Activated CD8-positive, alpha-beta T cell treated with anti-CD3 and anti-CD28 coated beads for 36 hours (primary cell): ENCODE results near the gene PDE6C. TPM values are rescaled to one million over a fixed set of nuclear protein-coding genes. Genes with fewer than 3 reads are reported as not detected.

Source experiments
- ATAC-seq: fragments of 200-7000 bp; cut with Tn5 transposase; one replicate; pipeline ENCODE4 v1.10.0; 2021; ENCODE audit warnings: mild to moderate bottlenecking, moderate library complexity
- CTCF ChIA-PET: fragments of 350-600 bp; sonication (Branson Sonifier 250); formaldehyde crosslinking; loops from one replicate; lab custom pipeline; 2021; ENCODE audit warnings: antibody characterized with exemption; lab: Charles Lee
- POLR2A ChIA-PET: fragments of 350-600 bp; sonication (Branson Sonifier 250); formaldehyde crosslinking; loops from one replicate; lab custom pipeline; 2021; ENCODE audit warnings: antibody characterized with exemption; lab: Charles Lee
- DNase-seq: peaks from one replicate; pipeline ENCODE4 v3.0.0-alpha.2; 2020
- H3K27ac Mint-ChIP-seq: one replicate; pipeline ENCODE4 v1.8.0; 2021; ENCODE audit warnings: mild to moderate bottlenecking, mixed read lengths
- H3K27me3 Mint-ChIP-seq: one replicate; pipeline ENCODE4 v1.8.0; 2021; ENCODE audit warnings: mixed read lengths
- H3K36me3 Mint-ChIP-seq: one replicate; pipeline ENCODE4 v1.8.0; 2021; ENCODE audit warnings: low read depth, mixed read lengths
- H3K4me1 Mint-ChIP-seq: one replicate; pipeline ENCODE4 v1.8.0; 2021; ENCODE audit warnings: low read depth, mixed read lengths
- H3K4me3 Mint-ChIP-seq: one replicate; pipeline ENCODE4 v1.8.0; 2021; ENCODE audit warnings: mild to moderate bottlenecking, moderate library complexity, mixed read lengths
- H3K9me3 Mint-ChIP-seq: one replicate; pipeline ENCODE4 v1.8.0; 2021; ENCODE audit warnings: mixed read lengths
- CTCF ChIP-seq: fragments of 200-600 bp; IDR thresholded peaks from one replicate; pipeline ENCODE4 v1.8.0; 2022; ENCODE audit warnings: antibody characterized with exemption, mild to moderate bottlenecking
- intact Hi-C: fragments of 100-400 bp; cut with micrococcal nuclease; formaldehyde crosslinking; loops from one replicate; pipeline ENCODE4 v1.10.0; 2022
- total RNA-seq, 2 experiments: library from RNA; stranded (reverse); gene quantifications; one replicate each; pipeline ENCODE4 v1.2.3, GENCODE V29; 2021

Gene PDE6C
- total RNA-seq, 2 experiments from 2014 or later: not detected

DNA sequence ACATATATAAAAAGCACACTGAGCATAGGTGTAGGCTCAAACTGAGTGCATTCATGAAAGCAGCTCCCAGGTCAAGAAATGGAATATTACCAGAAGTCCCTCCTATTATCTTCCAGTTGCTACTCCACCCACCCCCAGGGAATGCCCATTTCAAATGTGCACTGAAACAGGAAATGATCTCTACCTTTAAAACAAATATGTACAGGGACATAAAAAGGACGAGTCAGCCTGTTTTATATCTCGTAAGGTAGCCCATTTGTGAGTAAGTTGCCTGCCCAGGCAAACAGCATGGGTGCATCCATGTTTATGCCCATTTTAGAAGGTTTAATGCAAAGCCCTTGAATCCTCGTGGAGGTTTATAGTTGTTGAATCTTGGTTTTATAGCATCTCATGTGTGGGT is 35.4 kb upstream of the PDE6C start:
- POLR2A ChIA-PET: no interaction called here
- H3K4me3 Mint-ChIP-seq: no peak overlapping the region
- H3K9me3 Mint-ChIP-seq: peaks cover 4% of the 10 kb centered on the region
- no peak overlapping the region for H3K27ac Mint-ChIP-seq
- peaks cover 2% of the 10 kb centered on the region for H3K4me1 Mint-ChIP-seq
- intact Hi-C loops: no loop called here
- no peak for ATAC-seq
- no peaks in the 10 kb centered on the region for H3K36me3 Mint-ChIP-seq
- no peak for TF ChIP-seq CTCF
- CTCF ChIA-PET: no interaction called here
- H3K27me3 Mint-ChIP-seq: peaks cover 16% of the 10 kb centered on the region
- DNase-seq: no peak

DNA sequence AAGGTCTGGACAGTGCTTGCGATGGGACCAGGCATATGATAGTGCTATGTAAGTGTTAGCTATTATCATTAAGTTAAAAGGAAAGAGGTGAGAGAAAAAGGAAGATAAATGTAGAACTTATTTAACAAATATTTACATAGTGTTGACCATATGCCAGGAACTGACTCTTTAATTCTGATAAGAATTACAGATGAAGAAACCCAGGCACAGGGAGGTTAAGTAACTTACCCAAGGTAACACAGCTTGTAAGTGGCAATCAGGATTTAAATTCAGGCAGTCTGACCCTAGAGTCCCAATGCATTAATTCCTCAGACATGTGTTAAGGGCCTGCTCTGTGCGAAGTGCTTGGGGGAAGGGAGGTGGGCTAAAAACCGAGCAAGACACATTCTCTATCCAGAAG is 34.8 kb upstream of the PDE6C start:
- no peak for DNase-seq
- Mint-ChIP-seq H3K9me3 (peaks cover 4% of the 10 kb centered on the region), H3K36me3 (no peaks in the 10 kb centered on the region), H3K27ac (no peak overlapping the region), H3K4me3 (no peak overlapping the region), H3K27me3 (peaks cover 11% of the 10 kb centered on the region), H3K4me1 (peaks cover 2% of the 10 kb centered on the region)
- TF ChIP-seq CTCF: no peak
- POLR2A ChIA-PET: no interaction called here
- CTCF ChIA-PET: no interaction called here
- intact Hi-C loops: no loop called here
- ATAC-seq: no peak

DNA sequence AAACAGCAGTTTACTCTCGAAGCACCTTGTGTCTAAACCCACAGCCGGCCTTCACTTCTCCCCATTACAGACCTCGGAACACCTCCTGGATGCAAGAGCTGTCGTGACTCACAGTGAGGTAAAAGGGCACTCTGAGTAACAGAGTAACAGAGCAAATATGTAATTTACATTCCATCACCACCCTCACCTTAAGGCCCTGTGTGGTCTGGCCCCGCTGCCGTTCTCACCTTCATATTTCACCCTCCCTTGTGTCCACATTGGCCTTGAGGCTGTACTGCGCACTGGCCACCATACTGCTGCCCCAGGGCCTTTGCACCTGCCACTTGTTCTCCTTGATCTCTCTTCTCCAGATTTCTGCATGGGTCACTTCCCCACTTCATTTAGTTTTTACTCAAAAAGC is 33.2 kb upstream of the PDE6C start:
- no peak for TF ChIP-seq CTCF
- ATAC-seq: no peak
- no peak overlapping the region for H3K4me3 Mint-ChIP-seq
- peaks cover 6% of the 10 kb centered on the region for H3K27me3 Mint-ChIP-seq
- intact Hi-C loops: no loop called here
- DNase-seq: no peak
- no peaks in the 10 kb centered on the region for H3K4me1 Mint-ChIP-seq
- ChIA-PET POLR2A (no interaction called here), CTCF (no interaction called here)
- no peak overlapping the region for H3K27ac Mint-ChIP-seq
- H3K36me3 Mint-ChIP-seq: no peaks in the 10 kb centered on the region
- H3K9me3 Mint-ChIP-seq: peaks cover 4% of the 10 kb centered on the region

DNA sequence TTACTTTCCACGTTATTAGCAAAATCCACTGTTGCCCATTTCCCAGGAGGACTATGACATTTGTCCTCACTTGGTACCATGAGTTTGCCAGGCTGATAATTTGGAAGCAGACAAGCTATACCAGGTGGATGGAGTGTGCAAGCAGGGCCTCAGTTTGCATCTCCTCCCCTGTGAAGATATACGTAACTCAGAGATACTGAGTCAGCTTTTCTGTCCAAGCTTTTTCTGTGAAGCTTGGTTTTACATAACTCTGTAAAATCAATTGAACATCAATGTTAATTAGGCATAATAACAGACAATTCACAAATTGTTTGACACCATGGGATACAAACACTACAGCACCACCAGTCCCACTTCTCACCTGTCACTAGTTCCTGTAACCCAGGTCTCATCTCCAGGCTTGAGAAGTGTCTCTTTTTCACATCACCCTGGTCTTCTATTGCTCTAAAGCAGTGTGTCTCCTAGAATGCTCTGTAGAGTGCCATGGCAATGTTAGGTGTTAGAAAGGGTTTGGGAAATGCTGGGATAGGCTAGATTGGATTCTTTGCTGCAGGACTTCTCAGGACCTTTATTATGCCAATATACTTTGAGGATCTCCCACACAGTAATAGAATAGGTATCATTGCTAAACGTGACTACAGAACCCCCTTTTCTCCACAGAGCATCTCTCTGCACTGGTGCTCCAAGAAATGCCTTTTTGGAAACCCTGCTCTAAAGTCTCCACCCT is 32.2 kb upstream of the PDE6C start:
- no peaks in the 10 kb centered on the region for H3K4me1 Mint-ChIP-seq

More for the DNA sequence above, 32.2 kb upstream of the PDE6C start:
- DNase-seq: no peak
- ChIA-PET POLR2A (no interaction called here), CTCF (no interaction called here)
- Mint-ChIP-seq H3K9me3 (peaks cover 4% of the 10 kb centered on the region), H3K27me3 (peaks cover 6% of the 10 kb centered on the region), H3K36me3 (no peaks in the 10 kb centered on the region), H3K27ac (no peak overlapping the region), H3K4me3 (no peak overlapping the region)
- intact Hi-C loops: no loop called here
- TF ChIP-seq CTCF: no peak
- ATAC-seq: no peak
